H9 (cell line): ENCODE results near the gene PRF1. TPM values are rescaled to one million over a fixed set of nuclear protein-coding genes. Genes with fewer than 3 reads are reported as not detected.

Experiments used
- DNase-seq: peaks from one replicate; pipeline ENCODE4 v3.0.0-alpha.2; 2017
- H2AFZ ChIP-seq: one replicate; pipeline ENCODE4 v1.6.1; 2013; ENCODE audit warnings: mild to moderate bottlenecking, low read length, control low read depth, moderate library complexity
- H2AK5ac ChIP-seq: 2 replicates; pipeline ENCODE4 v1.6.1; 2013; ENCODE audit warnings: low read length, control low read depth, mixed read lengths; ENCODE audit not compliant: insufficient read length
- H2BK120ac ChIP-seq: one replicate; pipeline ENCODE4 v1.6.1; 2013; ENCODE audit warnings: low read depth, mild to moderate bottlenecking, low read length, control low read depth, inconsistent platforms; ENCODE audit not compliant: poor library complexity, severe bottlenecking
- H2BK12ac ChIP-seq: 2 replicates; pipeline ENCODE4 v1.6.1; 2013; ENCODE audit warnings: low read length, control low read depth, mixed read lengths, low read depth; ENCODE audit not compliant: insufficient read length
- H2BK15ac ChIP-seq: 2 replicates; pipeline ENCODE4 v1.6.1; 2013; ENCODE audit warnings: low read depth, low read length, control low read depth
- H2BK20ac ChIP-seq: one replicate; pipeline ENCODE4 v1.6.1; 2013; ENCODE audit warnings: low read depth, mild to moderate bottlenecking, low read length, control low read depth, inconsistent platforms; ENCODE audit not compliant: poor library complexity, severe bottlenecking
- H2BK5ac ChIP-seq: 2 replicates; pipeline ENCODE4 v1.6.1; 2013; ENCODE audit warnings: low read length, control low read depth, mixed read lengths; ENCODE audit not compliant: insufficient read length
- H3K14ac ChIP-seq: 2 replicates; pipeline ENCODE4 v1.6.1; 2013; ENCODE audit warnings: low read length, control low read depth; ENCODE audit not compliant: insufficient read depth
- H3K18ac ChIP-seq: 2 replicates; pipeline ENCODE4 v1.6.1; 2013; ENCODE audit warnings: low read depth, mild to moderate bottlenecking, mixed read lengths, low read length, control low read depth; ENCODE audit not compliant: insufficient read length
- H3K23ac ChIP-seq: 2 replicates; pipeline ENCODE4 v1.6.1; 2013; ENCODE audit warnings: low read length, control low read depth, mixed read lengths, low read depth; ENCODE audit not compliant: insufficient read length
- H3K23me2 ChIP-seq: 2 replicates; pipeline ENCODE4 v1.6.1; 2013; ENCODE audit warnings: low read depth, mild to moderate bottlenecking, mixed read lengths, low read length, control low read depth; ENCODE audit not compliant: insufficient read length, poor library complexity, severe bottlenecking
- H3K27ac ChIP-seq: 2 replicates; pipeline ENCODE4 v1.5.1; 2013; ENCODE audit warnings: low read length, control low read depth, mixed read lengths, low read depth; ENCODE audit not compliant: insufficient read length
- H3K27me3 ChIP-seq: 2 replicates; pipeline ENCODE4 v1.6.1; 2013; ENCODE audit warnings: low read length, control low read depth, inconsistent platforms; ENCODE audit not compliant: insufficient read depth
- H3K4ac ChIP-seq: 2 replicates; pipeline ENCODE4 v1.6.1; 2013; ENCODE audit warnings: low read depth, mild to moderate bottlenecking, control low read depth, inconsistent platforms, low read length, moderate library complexity
- H3K4me1 ChIP-seq: 2 replicates; pipeline ENCODE4 v1.6.1; 2013; ENCODE audit warnings: low read length, control low read depth, inconsistent platforms; ENCODE audit not compliant: insufficient read depth
- H3K4me2 ChIP-seq: 2 replicates; pipeline ENCODE4 v1.6.1; 2013; ENCODE audit warnings: low read length, control low read depth, mixed read lengths; ENCODE audit not compliant: insufficient read length, insufficient read depth
- H3K56ac ChIP-seq: 2 replicates; pipeline ENCODE4 v1.6.1; 2013; ENCODE audit warnings: low read depth, mild to moderate bottlenecking, mixed read lengths, low read length, control low read depth; ENCODE audit not compliant: insufficient read length
- H3K79me1 ChIP-seq: 2 replicates; pipeline ENCODE4 v1.6.1; 2013; ENCODE audit warnings: low read depth, mild to moderate bottlenecking, moderate library complexity, low read length, control low read depth, inconsistent platforms; ENCODE audit not compliant: insufficient read depth, poor library complexity, severe bottlenecking
- H3K79me2 ChIP-seq: 2 replicates; pipeline ENCODE4 v1.6.1; 2013; ENCODE audit warnings: low read length, control low read depth, inconsistent platforms; ENCODE audit not compliant: insufficient read depth
- H3K9ac ChIP-seq: 2 replicates; pipeline ENCODE4 v1.6.1; 2013; ENCODE audit warnings: low read length, control low read depth, mixed read lengths; ENCODE audit not compliant: insufficient read length; ENCODE audit errors: extremely low read depth
- H3K9me3 ChIP-seq: one replicate; pipeline ENCODE4 v1.6.1; 2013; ENCODE audit warnings: low read depth, low read length, inconsistent platforms; ENCODE audit not compliant: control insufficient read depth
- H3T11ph ChIP-seq: one replicate; pipeline ENCODE4 v1.6.1; 2013; ENCODE audit warnings: mild to moderate bottlenecking, low read length, control low read depth, inconsistent platforms
- H4K20me1 ChIP-seq: one replicate; pipeline ENCODE4 v1.6.1; 2013; ENCODE audit not compliant: control insufficient read depth, insufficient read length, insufficient read depth
- H4K5ac ChIP-seq: 2 replicates; pipeline ENCODE4 v1.6.1; 2013; ENCODE audit warnings: low read depth, mild to moderate bottlenecking, mixed read lengths, low read length, control low read depth; ENCODE audit not compliant: insufficient read length
- H4K8ac ChIP-seq: replicated peaks from 2 replicates; pipeline ENCODE4 v1.6.1; 2013; ENCODE audit warnings: low read length, control low read depth, mixed read lengths, low read depth; ENCODE audit not compliant: insufficient read length
- H4K91ac ChIP-seq: 2 replicates; pipeline ENCODE4 v1.6.1; 2013; ENCODE audit warnings: low read depth, mild to moderate bottlenecking, moderate library complexity, mixed read lengths, low read length, control low read depth; ENCODE audit not compliant: insufficient read length
- H3K27ac Mint-ChIP-seq, 3 experiments: 2 replicates in 2 of 3; 3 replicates in 1 of 3; pipeline ENCODE4 v1.8.0; 2020 to 2021; ENCODE audit warnings: mixed read lengths in 3 of 3, mild to moderate bottlenecking in 1 of 3, moderate library complexity in 1 of 3
- H3K27me3 Mint-ChIP-seq: 2 replicates; pipeline ENCODE4 v1.8.0; 2021; ENCODE audit warnings: low read depth, mild to moderate bottlenecking, moderate library complexity, mixed read lengths
- H3K36me3 Mint-ChIP-seq, 3 experiments: 2 replicates in 2 of 3; 3 replicates in 1 of 3; pipeline ENCODE4 v1.8.0; 2020 to 2021; ENCODE audit warnings: low read depth in 3 of 3, mixed read lengths in 3 of 3; ENCODE audit not compliant: insufficient read depth in 1 of 3
- H3K4me1 Mint-ChIP-seq, 2 experiments: 2 replicates each; pipeline ENCODE4 v1.8.0; 2020; ENCODE audit warnings: mixed read lengths in 2 of 2
- H3K4me3 Mint-ChIP-seq, 2 experiments: 2 replicates in 1 of 2; 3 replicates in 1 of 2; pipeline ENCODE4 v1.8.0; 2020 to 2021; ENCODE audit warnings: mild to moderate bottlenecking in 2 of 2, mixed read lengths in 2 of 2, moderate library complexity in 1 of 2
- H3K9me3 Mint-ChIP-seq, 2 experiments: 2 replicates in 1 of 2; 3 replicates in 1 of 2; pipeline ENCODE4 v1.8.0; 2020; ENCODE audit warnings: mild to moderate bottlenecking in 2 of 2, mixed read lengths in 2 of 2, moderate library complexity in 1 of 2
- WGBS: extraction: QIAGEN DNeasy Blood & Tissue Kit; methylation state at CpG from one replicate; pipeline ENCODE4 v1.1.7; 2013; ENCODE audit warnings: missing lambda C conversion rate, low lambda C conversion rate, mixed read lengths; ENCODE audit not compliant: insufficient read length; ENCODE audit errors: extremely low coverage; 5-methylcytosine and 5-hydroxymethylcytosine counted together
- total RNA-seq: library from RNA; stranded (reverse); gene quantifications from 2 replicates; pipeline ENCODE4 v1.2.1, GENCODE V29; 2021
- TF ChIP-seq, protein P1 (sequence below): fragments of 200-600 bp; sonication (generic); conservative IDR thresholded peaks from 3 replicates; pipeline ENCODE4 v1.8.0; 2021; ENCODE audit warnings: antibody characterized with exemption, mild to moderate bottlenecking

PRF1 gene
- total RNA-seq, 1 experiment from 2014 or later, result not detected

DNA sequence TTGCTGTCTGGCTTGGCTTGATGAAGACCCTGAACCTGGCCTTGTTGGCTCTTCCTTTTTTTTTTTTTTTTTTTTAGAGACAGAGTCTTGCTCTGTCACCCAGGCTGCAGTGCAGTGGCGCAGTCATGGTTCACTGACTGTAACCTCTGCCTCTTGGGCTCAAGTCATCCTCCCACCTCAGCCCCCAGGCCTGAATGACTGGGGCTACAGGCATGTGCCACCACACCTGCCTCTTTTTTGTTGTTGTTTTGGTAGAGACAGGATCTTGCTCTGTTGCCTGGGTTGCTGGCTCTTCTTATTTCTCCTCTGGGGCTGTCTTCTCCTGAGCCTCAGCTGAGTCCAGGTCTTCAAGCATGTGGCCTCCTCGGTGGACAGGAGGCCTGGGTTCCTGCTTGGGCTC, 44.7 kb downstream of the PRF1 start:
- H3K4me2 ChIP-seq, result no peak overlapping the region
- no CpG with 5 or more reads among the region's 2 CpGs for WGBS
- H3K4me1 ChIP-seq, result no peaks in the 10 kb centered on the region

More for the DNA sequence above, 44.7 kb downstream of the PRF1 start:
- Histone ChIP-seq H3K9ac (no peak overlapping the region), H4K5ac (no peak overlapping the region), H2BK20ac (no peak overlapping the region), H3K79me2 (no peaks in the 10 kb centered on the region), H3K14ac (no peak overlapping the region), H3K27ac (no peak overlapping the region), H2AK5ac (no peak overlapping the region), H4K91ac (no peak overlapping the region), H2BK12ac (no peak overlapping the region), H3K4ac (no peak overlapping the region), H4K8ac (no peak overlapping the region), H3K23ac (no peak overlapping the region), H2BK15ac (no peak overlapping the region), H3K56ac (no peak overlapping the region), H3K9me3 (no peaks in the 10 kb centered on the region), H3K27me3 (no peaks in the 10 kb centered on the region), H3K18ac (no peak overlapping the region), H4K20me1 (no peaks in the 10 kb centered on the region), H3T11ph (no peak overlapping the region), H2AFZ (no peak overlapping the region), H3K23me2 (no peaks in the 10 kb centered on the region), H2BK120ac (no peak overlapping the region), H3K79me1 (no peaks in the 10 kb centered on the region), H2BK5ac (no peak overlapping the region)
- H3K4me3 Mint-ChIP-seq, result no peak overlapping the region
- peaks cover 19 to 29% of the 10 kb centered on the region in 2 experiments for H3K4me1 Mint-ChIP-seq
- H3K27ac Mint-ChIP-seq, result peak overlapping the region in 1 of 3 experiments; percentile 70; a peak in 1 of 7 replicates
- DNase-seq, result no peak
- TF ChIP-seq, protein P1, sequence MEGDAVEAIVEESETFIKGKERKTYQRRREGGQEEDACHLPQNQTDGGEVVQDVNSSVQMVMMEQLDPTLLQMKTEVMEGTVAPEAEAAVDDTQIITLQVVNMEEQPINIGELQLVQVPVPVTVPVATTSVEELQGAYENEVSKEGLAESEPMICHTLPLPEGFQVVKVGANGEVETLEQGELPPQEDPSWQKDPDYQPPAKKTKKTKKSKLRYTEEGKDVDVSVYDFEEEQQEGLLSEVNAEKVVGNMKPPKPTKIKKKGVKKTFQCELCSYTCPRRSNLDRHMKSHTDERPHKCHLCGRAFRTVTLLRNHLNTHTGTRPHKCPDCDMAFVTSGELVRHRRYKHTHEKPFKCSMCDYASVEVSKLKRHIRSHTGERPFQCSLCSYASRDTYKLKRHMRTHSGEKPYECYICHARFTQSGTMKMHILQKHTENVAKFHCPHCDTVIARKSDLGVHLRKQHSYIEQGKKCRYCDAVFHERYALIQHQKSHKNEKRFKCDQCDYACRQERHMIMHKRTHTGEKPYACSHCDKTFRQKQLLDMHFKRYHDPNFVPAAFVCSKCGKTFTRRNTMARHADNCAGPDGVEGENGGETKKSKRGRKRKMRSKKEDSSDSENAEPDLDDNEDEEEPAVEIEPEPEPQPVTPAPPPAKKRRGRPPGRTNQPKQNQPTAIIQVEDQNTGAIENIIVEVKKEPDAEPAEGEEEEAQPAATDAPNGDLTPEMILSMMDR, result no peak
- no peaks in the 10 kb centered on the region for H3K27me3 Mint-ChIP-seq
- peaks cover 5 to 19% (median 7%) of the 10 kb centered on the region in 3 experiments; a peak in 5 of 7 replicates for H3K36me3 Mint-ChIP-seq
- no peaks in the 10 kb centered on the region; a peak in 1 of 5 replicates for H3K9me3 Mint-ChIP-seq
